Measurements from ENCODE around the gene NEUROD6.

NEUROD6 gene

DNA sequence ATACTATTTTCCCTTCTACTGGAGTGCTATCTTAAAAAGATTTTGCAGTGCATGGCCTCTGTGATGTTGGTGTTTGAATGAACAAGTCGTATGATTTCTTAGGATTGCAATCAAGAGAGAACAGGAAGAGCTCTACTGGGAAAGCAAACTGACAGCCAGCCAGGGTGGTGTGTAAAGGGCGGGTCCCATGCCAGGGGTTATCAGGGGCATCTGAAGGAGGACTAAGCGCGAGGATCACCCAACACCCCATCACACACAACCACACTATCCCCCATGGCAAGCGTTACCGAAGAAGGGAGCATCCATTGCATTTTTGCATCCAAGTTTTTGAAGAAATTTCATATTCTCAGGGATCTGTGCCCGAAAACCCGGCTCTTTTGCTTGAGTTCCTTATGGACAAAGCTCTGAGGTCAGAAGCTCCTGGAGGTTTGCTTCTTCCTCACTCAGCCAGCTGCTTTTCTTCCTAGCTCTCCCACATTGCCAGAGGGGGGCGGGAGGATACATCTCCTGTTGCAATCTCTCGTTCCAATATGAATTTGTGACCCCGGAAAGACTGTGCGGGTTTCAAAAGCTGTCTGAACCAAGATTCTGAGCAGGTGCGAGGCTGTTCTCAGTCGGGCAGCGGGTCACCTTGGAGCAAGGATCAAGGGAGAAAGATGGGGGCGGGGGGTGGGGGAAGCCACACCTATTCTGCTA lies 5.2 kb downstream of the NEUROD6 start:
- Histone ChIP-seq H3K27ac (ENCODE audit: low read depth, low read length) (no peak overlapping the region), H3K27me3 (ENCODE audit: control insufficient read depth, insufficient read depth, low read length) (peaks cover 32% of the 10 kb centered on the region)

DNA sequence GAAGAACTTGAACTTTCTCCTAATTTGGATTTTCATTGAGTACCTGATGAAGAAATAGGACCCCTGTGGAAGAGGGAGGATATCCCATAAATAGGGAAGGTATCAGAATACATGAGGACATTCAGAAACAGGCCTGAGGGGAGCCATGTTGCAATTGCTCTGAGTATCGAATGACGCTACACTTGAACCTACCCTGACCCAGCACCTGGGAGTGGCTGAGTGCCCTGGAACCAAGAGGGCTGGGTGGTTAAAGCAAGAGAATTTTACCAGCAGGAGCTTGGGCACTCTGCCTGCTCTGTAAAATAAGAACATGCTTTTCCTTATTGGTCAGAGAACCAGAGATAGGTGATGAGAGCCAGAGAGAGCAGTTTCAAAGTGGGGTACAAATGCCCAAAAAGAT lies 7.2 kb downstream of the NEUROD6 start:
- Histone ChIP-seq H3K36me3 (ENCODE audit: control insufficient read depth, insufficient read depth, low read length) (no peaks in the 10 kb centered on the region), H3K9me3 (ENCODE audit: control insufficient read depth, insufficient read depth, low read length) (no peaks in the 10 kb centered on the region), H3K27ac (ENCODE audit: low read depth, low read length) (no peak overlapping the region), H3K9ac (ENCODE audit: low read depth, low read length) (no peak overlapping the region), H3K4me1 (ENCODE audit: control insufficient read depth, insufficient read depth, low read length) (peaks cover 5% of the 10 kb centered on the region; the same call in 1 of the 2 replicates), H3K4me3 (ENCODE audit: low read depth, low read length) (no peak overlapping the region), H3K27me3 (ENCODE audit: control insufficient read depth, insufficient read depth, low read length) (peaks cover 32% of the 10 kb centered on the region)

More for the DNA sequence above, 5.2 kb downstream of the NEUROD6 start:
- Histone ChIP-seq H3K4me1 (ENCODE audit: control insufficient read depth, insufficient read depth, low read length) (peaks cover 5% of the 10 kb centered on the region; the same call in 1 of the 2 replicates), H3K9me3 (ENCODE audit: control insufficient read depth, insufficient read depth, low read length) (no peaks in the 10 kb centered on the region), H3K4me3 (ENCODE audit: low read depth, low read length) (peak overlapping the region; percentile 69), H3K36me3 (ENCODE audit: control insufficient read depth, insufficient read depth, low read length) (no peaks in the 10 kb centered on the region), H3K9ac (ENCODE audit: low read depth, low read length) (no peak overlapping the region)

GRCh38 chr7:31327071-31327470 lies 13.5 kb downstream of the NEUROD6 start:
- H3K9ac ChIP-seq (ENCODE audit: low read depth, low read length): no peak overlapping the region
- no peaks in the 10 kb centered on the region for H3K9me3 ChIP-seq (ENCODE audit: control insufficient read depth, insufficient read depth, low read length)
- H3K27me3 ChIP-seq (ENCODE audit: control insufficient read depth, insufficient read depth, low read length): no peaks in the 10 kb centered on the region
- no peak overlapping the region for H3K4me3 ChIP-seq (ENCODE audit: low read depth, low read length)
- no peaks in the 10 kb centered on the region for H3K36me3 ChIP-seq (ENCODE audit: control insufficient read depth, insufficient read depth, low read length)
- H3K4me1 ChIP-seq (ENCODE audit: control insufficient read depth, insufficient read depth, low read length): peaks cover 3% of the 10 kb centered on the region; the same call in 1 of the 2 replicates
- peak overlapping the region; percentile 45 for H3K27ac ChIP-seq (ENCODE audit: low read depth, low read length)

- Histone ChIP-seq H3K9ac (ENCODE audit: low read depth, low read length) (no peak overlapping the region), H3K27me3 (ENCODE audit: control insufficient read depth, insufficient read depth, low read length) (no peaks in the 10 kb centered on the region), H3K4me1 (ENCODE audit: control insufficient read depth, insufficient read depth, low read length) (peaks cover 3% of the 10 kb centered on the region; the same call in 1 of the 2 replicates), H3K36me3 (ENCODE audit: control insufficient read depth, insufficient read depth, low read length) (no peaks in the 10 kb centered on the region), H3K9me3 (ENCODE audit: control insufficient read depth, insufficient read depth, low read length) (no peaks in the 10 kb centered on the region), H3K27ac (ENCODE audit: low read depth, low read length) (peak overlapping the region; percentile 45), H3K4me3 (ENCODE audit: low read depth, low read length) (no peak overlapping the region)
Observed at GRCh38 chr7:31326416-31326815, 14.1 kb downstream of the NEUROD6 start.

DNA sequence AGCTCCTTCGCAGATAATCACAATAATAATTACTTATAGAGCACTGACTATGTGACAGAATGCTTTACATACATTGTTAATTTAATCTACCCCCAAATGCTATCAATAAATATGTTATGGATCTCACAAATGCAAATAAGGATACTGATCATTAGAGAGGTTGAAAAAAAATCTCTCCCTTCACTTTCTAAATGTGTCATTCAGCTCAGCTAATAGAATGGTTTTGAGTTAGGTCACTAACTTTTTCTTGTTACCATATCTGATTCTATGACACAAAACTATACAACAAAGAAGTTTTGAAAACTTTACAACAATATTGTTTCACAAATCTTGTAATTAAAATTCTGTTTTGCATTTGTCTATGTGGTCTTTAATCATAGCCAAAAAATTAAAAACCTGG lies 17.4 kb downstream of the NEUROD6 start:
- Histone ChIP-seq H3K4me3 (ENCODE audit: low read depth, low read length) (no peak overlapping the region), H3K27me3 (ENCODE audit: control insufficient read depth, insufficient read depth, low read length) (no peaks in the 10 kb centered on the region), H3K9me3 (ENCODE audit: control insufficient read depth, insufficient read depth, low read length) (no peaks in the 10 kb centered on the region), H3K27ac (ENCODE audit: low read depth, low read length) (no peak overlapping the region), H3K4me1 (ENCODE audit: control insufficient read depth, insufficient read depth, low read length) (peaks cover 3% of the 10 kb centered on the region; the same call in 1 of the 2 replicates), H3K36me3 (ENCODE audit: control insufficient read depth, insufficient read depth, low read length) (no peaks in the 10 kb centered on the region), H3K9ac (ENCODE audit: low read depth, low read length) (no peak overlapping the region)

- Histone ChIP-seq H3K27me3 (ENCODE audit: control insufficient read depth, insufficient read depth, low read length) (no peaks in the 10 kb centered on the region), H3K4me1 (ENCODE audit: control insufficient read depth, insufficient read depth, low read length) (no peaks in the 10 kb centered on the region), H3K4me3 (ENCODE audit: low read depth, low read length) (no peak overlapping the region), H3K9ac (ENCODE audit: low read depth, low read length) (no peak overlapping the region), H3K27ac (ENCODE audit: low read depth, low read length) (no peak overlapping the region), H3K9me3 (ENCODE audit: control insufficient read depth, insufficient read depth, low read length) (no peaks in the 10 kb centered on the region), H3K36me3 (ENCODE audit: control insufficient read depth, insufficient read depth, low read length) (no peaks in the 10 kb centered on the region)
Observed at GRCh38 chr7:31320675-31321074, 19.9 kb downstream of the NEUROD6 start.

DNA sequence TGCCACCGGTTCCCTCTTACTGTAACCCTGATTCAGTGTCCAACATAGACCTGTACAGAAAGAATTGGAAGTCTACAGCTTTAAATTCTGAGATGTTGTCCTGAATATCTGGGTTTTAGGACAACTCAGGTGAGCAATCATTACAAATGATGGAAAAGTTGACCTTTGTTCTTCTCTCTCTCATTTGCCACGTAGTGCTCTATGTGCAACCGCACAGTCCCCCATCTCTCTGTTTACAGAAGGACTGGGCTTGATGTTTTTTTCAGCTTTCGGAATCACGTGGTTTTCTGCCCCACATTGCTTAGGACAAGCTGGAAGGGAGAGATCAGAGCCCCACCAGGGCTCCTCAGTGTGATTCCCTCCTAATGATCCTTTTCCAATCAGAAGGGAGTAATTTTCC lies 22.2 kb downstream of the NEUROD6 start:
- H3K27me3 ChIP-seq (ENCODE audit: control insufficient read depth, insufficient read depth, low read length): no peaks in the 10 kb centered on the region
- no peak overlapping the region for H3K27ac ChIP-seq (ENCODE audit: low read depth, low read length)
- no peaks in the 10 kb centered on the region for H3K9me3 ChIP-seq (ENCODE audit: control insufficient read depth, insufficient read depth, low read length)
- no peak overlapping the region for H3K9ac ChIP-seq (ENCODE audit: low read depth, low read length)
- no peaks in the 10 kb centered on the region for H3K4me1 ChIP-seq (ENCODE audit: control insufficient read depth, insufficient read depth, low read length)
- H3K36me3 ChIP-seq (ENCODE audit: control insufficient read depth, insufficient read depth, low read length): no peaks in the 10 kb centered on the region
- H3K4me3 ChIP-seq (ENCODE audit: low read depth, low read length): no peak overlapping the region

GRCh38 chr7:31316876-31317275 lies 23.6 kb downstream of the NEUROD6 start:
- H3K4me1 ChIP-seq (ENCODE audit: control insufficient read depth, insufficient read depth, low read length): no peaks in the 10 kb centered on the region
- H3K27me3 ChIP-seq (ENCODE audit: control insufficient read depth, insufficient read depth, low read length): no peaks in the 10 kb centered on the region
- no peaks in the 10 kb centered on the region for H3K36me3 ChIP-seq (ENCODE audit: control insufficient read depth, insufficient read depth, low read length)
- no peak overlapping the region for H3K4me3 ChIP-seq (ENCODE audit: low read depth, low read length)
- no peaks in the 10 kb centered on the region for H3K9me3 ChIP-seq (ENCODE audit: control insufficient read depth, insufficient read depth, low read length)
- no peak overlapping the region for H3K27ac ChIP-seq (ENCODE audit: low read depth, low read length)
- no peak overlapping the region for H3K9ac ChIP-seq (ENCODE audit: low read depth, low read length)

DNA sequence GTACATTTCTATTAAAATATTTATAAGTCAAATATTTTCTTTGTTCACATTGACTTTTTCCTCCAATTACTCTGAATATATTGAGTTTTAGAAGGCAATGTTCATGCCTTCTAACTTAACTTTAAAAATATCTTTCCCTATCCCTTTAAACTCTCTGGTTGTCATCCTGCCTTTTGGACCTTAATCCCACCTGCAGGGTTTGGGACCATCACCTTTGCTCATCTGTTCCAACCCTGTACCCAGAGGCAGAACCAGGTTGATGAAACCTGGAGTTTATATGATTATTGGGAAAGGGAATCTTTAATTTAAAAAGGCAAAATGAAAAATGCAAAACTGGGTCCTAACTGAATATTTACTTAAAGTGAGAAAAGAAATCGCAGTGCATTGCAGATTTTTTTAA lies 24.8 kb downstream of the NEUROD6 start:
- Histone ChIP-seq H3K4me3 (ENCODE audit: low read depth, low read length) (no peak overlapping the region), H3K9me3 (ENCODE audit: control insufficient read depth, insufficient read depth, low read length) (no peaks in the 10 kb centered on the region), H3K27me3 (ENCODE audit: control insufficient read depth, insufficient read depth, low read length) (no peaks in the 10 kb centered on the region), H3K9ac (ENCODE audit: low read depth, low read length) (no peak overlapping the region), H3K4me1 (ENCODE audit: control insufficient read depth, insufficient read depth, low read length) (0 out of 2 replicates have a peak, but pooled peaks cover 4% of the 10 kb centered on the region), H3K27ac (ENCODE audit: low read depth, low read length) (no peak overlapping the region), H3K36me3 (ENCODE audit: control insufficient read depth, insufficient read depth, low read length) (no peaks in the 10 kb centered on the region)

DNA sequence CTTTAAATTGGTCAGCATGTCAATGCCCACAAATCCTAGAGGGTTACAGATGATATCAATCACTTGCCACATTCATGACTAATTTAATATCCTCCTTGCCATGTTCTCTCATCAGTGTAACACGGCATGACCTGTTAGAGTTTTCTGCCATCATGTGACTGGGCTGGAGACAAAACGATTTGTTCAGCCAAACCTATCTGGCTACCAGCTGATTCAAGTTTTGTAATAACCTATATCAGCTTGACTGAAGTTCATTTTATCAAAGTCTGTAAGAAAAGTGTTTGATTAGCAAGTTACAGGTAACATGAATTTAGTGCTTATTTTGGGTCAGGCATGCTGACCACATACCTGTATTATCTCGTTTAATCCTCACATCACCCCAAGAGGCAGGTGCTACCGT lies 25.7 kb downstream of the NEUROD6 start:
- no peaks in the 10 kb centered on the region for H3K9me3 ChIP-seq (ENCODE audit: control insufficient read depth, insufficient read depth, low read length)
- H3K27ac ChIP-seq (ENCODE audit: low read depth, low read length): no peak overlapping the region
- no peak overlapping the region for H3K9ac ChIP-seq (ENCODE audit: low read depth, low read length)
- no peak overlapping the region for H3K4me3 ChIP-seq (ENCODE audit: low read depth, low read length)
- no peaks in the 10 kb centered on the region for H3K27me3 ChIP-seq (ENCODE audit: control insufficient read depth, insufficient read depth, low read length)
- no peaks in the 10 kb centered on the region for H3K36me3 ChIP-seq (ENCODE audit: control insufficient read depth, insufficient read depth, low read length)
- 0 out of 2 replicates have a peak, but pooled peaks cover 4% of the 10 kb centered on the region for H3K4me1 ChIP-seq (ENCODE audit: control insufficient read depth, insufficient read depth, low read length)

DNA sequence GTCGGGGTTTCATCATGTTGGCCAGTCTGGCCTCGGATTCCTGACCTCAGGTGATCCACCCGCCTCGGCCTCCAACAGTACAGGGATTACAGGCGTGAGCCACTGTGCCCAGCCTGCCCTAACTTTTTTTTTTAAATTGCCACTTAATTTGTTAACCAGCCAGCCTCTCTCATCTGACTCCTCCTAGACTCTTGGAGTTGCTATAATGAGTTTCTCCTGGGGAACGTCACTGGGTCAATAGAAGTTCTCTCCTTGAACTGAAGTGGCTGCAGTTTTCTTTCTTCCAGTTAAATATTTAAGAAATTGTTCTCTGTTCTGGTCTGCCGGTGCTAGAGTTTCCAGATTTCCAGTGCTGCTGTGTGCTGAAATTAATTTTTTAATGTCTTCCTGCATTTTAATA lies 27.6 kb downstream of the NEUROD6 start:
- no peaks in the 10 kb centered on the region for H3K27me3 ChIP-seq (ENCODE audit: control insufficient read depth, insufficient read depth, low read length)
- no peak overlapping the region for H3K9ac ChIP-seq (ENCODE audit: low read depth, low read length)
- no peaks in the 10 kb centered on the region for H3K36me3 ChIP-seq (ENCODE audit: control insufficient read depth, insufficient read depth, low read length)
- H3K4me1 ChIP-seq (ENCODE audit: control insufficient read depth, insufficient read depth, low read length): 0 out of 2 replicates have a peak, but pooled peaks cover 4% of the 10 kb centered on the region
- no peak overlapping the region for H3K4me3 ChIP-seq (ENCODE audit: low read depth, low read length)
- H3K27ac ChIP-seq (ENCODE audit: low read depth, low read length): no peak overlapping the region
- H3K9me3 ChIP-seq (ENCODE audit: control insufficient read depth, insufficient read depth, low read length): no peaks in the 10 kb centered on the region
